WERI-Rb-1 (cell line): ENCODE results near the gene DNAH5.

Source experiments
- DNase-seq: peaks from one replicate; pipeline ENCODE4 v3.0.0-alpha.2; 2020
- H3K27ac ChIP-seq: fragments of 250-450 bp; sonication (Bioruptor Pico); 2 replicates; pipeline ENCODE4 v1.5.1; 2020; ENCODE audit warnings: mild to moderate bottlenecking, moderate library complexity
- H3K27me3 ChIP-seq: fragments of 250-450 bp; sonication (Bioruptor Pico); 2 replicates; pipeline ENCODE4 v1.5.1; 2021; ENCODE audit warnings: mild to moderate bottlenecking, low read depth, moderate library complexity; ENCODE audit not compliant: insufficient read depth, severe bottlenecking
- H3K36me3 ChIP-seq: fragments of 250-450 bp; sonication (Bioruptor Pico); 2 replicates; pipeline ENCODE4 v1.5.1; 2020; ENCODE audit warnings: mild to moderate bottlenecking, moderate library complexity
- H3K4me3 ChIP-seq: 2 replicates; pipeline ENCODE4 v1.5.1; 2011; ENCODE audit warnings: low read depth, mild to moderate bottlenecking, control low read depth, low read length
- H3K9me3 ChIP-seq: fragments of 250-450 bp; sonication (Bioruptor Pico); 2 replicates; pipeline ENCODE4 v1.5.1; 2021; ENCODE audit warnings: mild to moderate bottlenecking, moderate library complexity; ENCODE audit not compliant: severe bottlenecking
- CTCF ChIP-seq: IDR thresholded peaks from 2 replicates; pipeline ENCODE4 v1.5.1; 2011; ENCODE audit warnings: low read depth, mild to moderate bottlenecking, control low read depth, inconsistent platforms, low read length

Gene DNAH5

GRCh38 chr5:13932561-13932960 lies 11.9 kb downstream of the DNAH5 start:
- TF ChIP-seq CTCF: no peak
- no peak overlapping the region for H3K27ac ChIP-seq
- H3K36me3 ChIP-seq: no peaks in the 10 kb centered on the region
- no peak for DNase-seq
- peaks cover 8% of the 10 kb centered on the region for H3K9me3 ChIP-seq
- no peaks in the 10 kb centered on the region for H3K27me3 ChIP-seq
- no peak overlapping the region for H3K4me3 ChIP-seq

- H3K9me3 ChIP-seq: peaks cover 8% of the 10 kb centered on the region
- H3K36me3 ChIP-seq: no peaks in the 10 kb centered on the region
- no peak overlapping the region for H3K27ac ChIP-seq
- no peak for DNase-seq
- TF ChIP-seq CTCF: no peak
- H3K27me3 ChIP-seq: no peaks in the 10 kb centered on the region
- no peak overlapping the region for H3K4me3 ChIP-seq
Observed at GRCh38 chr5:13932011-13932410, 12.5 kb downstream of the DNAH5 start.

- Histone ChIP-seq H3K36me3 (no peaks in the 10 kb centered on the region), H3K9me3 (peaks cover 8% of the 10 kb centered on the region), H3K27me3 (no peaks in the 10 kb centered on the region), H3K4me3 (no peak overlapping the region), H3K27ac (no peak overlapping the region)
- DNase-seq: no peak
- no peak for TF ChIP-seq CTCF
Observed at GRCh38 chr5:13930541-13931171, 13.8 kb downstream of the DNAH5 start.

GRCh38 chr5:13926731-13927130 lies 17.8 kb downstream of the DNAH5 start:
- no peak overlapping the region for H3K27ac ChIP-seq
- TF ChIP-seq CTCF: no peak
- no peaks in the 10 kb centered on the region for H3K27me3 ChIP-seq
- no peaks in the 10 kb centered on the region for H3K36me3 ChIP-seq
- no peaks in the 10 kb centered on the region for H3K9me3 ChIP-seq
- H3K4me3 ChIP-seq: no peak overlapping the region
- DNase-seq: no peak

GRCh38 chr5:13921578-13921977 lies 22.9 kb downstream of the DNAH5 start:
- no peak for DNase-seq
- Histone ChIP-seq H3K4me3 (no peak overlapping the region), H3K27ac (no peak overlapping the region), H3K9me3 (no peaks in the 10 kb centered on the region), H3K27me3 (no peaks in the 10 kb centered on the region), H3K36me3 (no peaks in the 10 kb centered on the region)
- no peak for TF ChIP-seq CTCF

GRCh38 chr5:13919786-13920185 lies 24.7 kb downstream of the DNAH5 start:
- DNase-seq: no peak
- no peak for TF ChIP-seq CTCF
- Histone ChIP-seq H3K36me3 (no peaks in the 10 kb centered on the region), H3K4me3 (no peak overlapping the region), H3K27me3 (no peaks in the 10 kb centered on the region), H3K27ac (no peak overlapping the region), H3K9me3 (no peaks in the 10 kb centered on the region)
